Ovary (tissue), 9 donors: ENCODE data around the gene GPHN. TPM values are rescaled to one million over a fixed set of nuclear protein-coding genes. Genes with fewer than 3 reads are reported as not detected.

Source experiments
- DNase-seq, 5 donors: peaks; one replicate each; pipeline ENCODE4 v3.0.0-alpha.2; 2019 to 2020
- H3K27ac ChIP-seq, 2 donors: fragments of 200-600 bp; one replicate each; pipeline versions ENCODE4 v1.5.1 to v1.8.0; 2019 to 2022
- H3K27me3 ChIP-seq: fragments of 200-600 bp; one replicate; pipeline ENCODE4 v1.8.0; 2022
- H3K36me3 ChIP-seq: fragments of 200-600 bp; sonication (generic); one replicate; pipeline ENCODE4 v1.5.1; 2019
- H3K4me1 ChIP-seq: one replicate; pipeline ENCODE4 v1.8.1; 2013; ENCODE audit warnings: mild to moderate bottlenecking, moderate library complexity; ENCODE audit not compliant: insufficient read depth
- H3K4me3 ChIP-seq: fragments of 200-600 bp; sonication (generic); one replicate; pipeline ENCODE4 v1.5.1; 2017
- H3K9me3 ChIP-seq, 2 donors: fragments of 200-600 bp in 1 of 2; sonication (generic) in 1 of 2; one replicate each; pipeline versions ENCODE4 v1.5.1 to v1.8.1; 2013 to 2019; ENCODE audit warnings: mild to moderate bottlenecking in 1 of 2, moderate library complexity in 1 of 2
- EP300 ChIP-seq: sonication (generic); formaldehyde crosslinking; IDR thresholded peaks from one replicate; pipeline ENCODE4 v1.6.1; 2017; ENCODE audit warnings: antibody characterized with exemption
- POLR2A ChIP-seq: fragments of 450-650 bp; IDR thresholded peaks from one replicate; pipeline ENCODE4 v1.6.1; 2017; ENCODE audit warnings: antibody characterized with exemption, mild to moderate bottlenecking, moderate library complexity
- WGBS, 3 donors: extraction: QIAGEN DNeasy Blood & Tissue Kit in 1 of 3; methylation state at CpG; one replicate each; pipeline versions ENCODE4 v1.1.5 to v1.1.7; 2013 to 2017; 5-methylcytosine and 5-hydroxymethylcytosine counted together
- intact Hi-C, 4 donors: fragments of 100-400 bp; cut with DNase I; formaldehyde crosslinking; loops; one replicate each; pipeline versions ENCODE4 v1.11.0 to v1.15.1; 2022 to 2023
- polyA plus RNA-seq, 2 donors: library from polyadenylated mRNA; stranded (reverse); fragments of 200-250 nt in 1 of 2; fragments of 350-450 nt in 1 of 2; fragmentation: Illumina TruSeq in 1 of 2; extraction: RNeasy Lipid Tissue Mini Kit (QIAGEN cat#74804) in 1 of 2; gene quantifications; one replicate each; pipeline ENCODE4 v1.2.3, GENCODE V29; 2013 to 2014
- total RNA-seq, 7 donors: library from RNA; depleted of rRNA in 2 of 7; stranded (reverse); fragments of >200 nt in 2 of 7; fragmentation: NEBNext Ultra II Directional in 3 of 7; extraction: Animal tissue kit (Norgen Biotek cat#: 25700) in 3 of 7; gene quantifications; one replicate each; pipeline versions ENCODE4 v1.1.0 to v1.2.4, GENCODE V29; 2016 to 2023
- TF ChIP-seq, protein P1 (sequence below), 3 donors: fragments of 450-650 bp in 2 of 3; fragments of 200-600 bp in 1 of 3; IDR thresholded peaks; one replicate each; pipeline versions ENCODE4 v1.5.1 to v1.8.0; 2016 to 2022; ENCODE audit warnings: antibody characterized with exemption in 3 of 3, mild to moderate bottlenecking in 1 of 3
- donor health status: DM: no; HTN: no; CAD: no; lungs with moderate emphysema.
- donor health status: DM: no; HTN: no; CAD: no.
- donor health status: Bipolar disorder and iron deficiency.
- donor health status: DM: yes; HTN: yes; CAD: no.
- donor health status: DM: no; HTN: no; CAD: no.
- donor health status: DM: yes; HTN: yes; CAD: no.

The GPHN gene
- total and polyA plus RNA-seq, 9 donors = 8.3 to 44.9 (median 20.3) TPM

GRCh38 chr14:66815687-66816086 lies 307.7 kb downstream of the GPHN start:
- no peaks in the 10 kb centered on the region for H3K36me3 ChIP-seq
- H3K4me3 ChIP-seq = no peak overlapping the region
- 98 to 100% (median 99%) methylated on average over 2 of the region's 2 CpGs for WGBS, 3 donors
- H3K27me3 ChIP-seq = no peaks in the 10 kb centered on the region
- intact Hi-C loops = no loop called here
- DNase-seq = no peak
- no peak overlapping the region for H3K27ac ChIP-seq
- no peaks in the 10 kb centered on the region for H3K4me1 ChIP-seq
- TF ChIP-seq POLR2A = no peak
- TF ChIP-seq, protein P1, sequence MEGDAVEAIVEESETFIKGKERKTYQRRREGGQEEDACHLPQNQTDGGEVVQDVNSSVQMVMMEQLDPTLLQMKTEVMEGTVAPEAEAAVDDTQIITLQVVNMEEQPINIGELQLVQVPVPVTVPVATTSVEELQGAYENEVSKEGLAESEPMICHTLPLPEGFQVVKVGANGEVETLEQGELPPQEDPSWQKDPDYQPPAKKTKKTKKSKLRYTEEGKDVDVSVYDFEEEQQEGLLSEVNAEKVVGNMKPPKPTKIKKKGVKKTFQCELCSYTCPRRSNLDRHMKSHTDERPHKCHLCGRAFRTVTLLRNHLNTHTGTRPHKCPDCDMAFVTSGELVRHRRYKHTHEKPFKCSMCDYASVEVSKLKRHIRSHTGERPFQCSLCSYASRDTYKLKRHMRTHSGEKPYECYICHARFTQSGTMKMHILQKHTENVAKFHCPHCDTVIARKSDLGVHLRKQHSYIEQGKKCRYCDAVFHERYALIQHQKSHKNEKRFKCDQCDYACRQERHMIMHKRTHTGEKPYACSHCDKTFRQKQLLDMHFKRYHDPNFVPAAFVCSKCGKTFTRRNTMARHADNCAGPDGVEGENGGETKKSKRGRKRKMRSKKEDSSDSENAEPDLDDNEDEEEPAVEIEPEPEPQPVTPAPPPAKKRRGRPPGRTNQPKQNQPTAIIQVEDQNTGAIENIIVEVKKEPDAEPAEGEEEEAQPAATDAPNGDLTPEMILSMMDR (IDR thresholded peaks at IDR 0.05) = no peak
- no peak for TF ChIP-seq EP300
- H3K9me3 ChIP-seq = peaks cover 0 to 7% of the 10 kb centered on the region in 2 donors

DNA sequence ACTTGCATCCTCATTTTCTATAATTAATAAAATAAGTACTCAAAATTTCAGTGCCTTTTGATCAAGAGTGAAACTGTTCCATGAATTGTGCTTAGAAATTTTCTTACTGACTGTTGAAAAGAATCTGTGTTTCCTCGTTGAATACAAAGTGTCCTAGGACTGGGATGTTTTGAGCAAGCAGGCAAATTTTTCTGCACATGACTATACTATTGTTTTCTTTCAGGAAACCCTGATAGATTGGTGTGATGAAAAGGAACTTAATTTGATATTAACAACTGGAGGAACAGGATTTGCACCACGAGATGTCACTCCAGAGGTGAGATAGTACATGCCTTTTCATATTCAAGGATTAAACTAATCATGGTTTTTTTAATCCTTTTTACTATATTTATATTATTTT lies 316.3 kb downstream of the GPHN start:
- Histone ChIP-seq H3K36me3 (no peaks in the 10 kb centered on the region), H3K4me1 (no peaks in the 10 kb centered on the region), H3K27me3 (no peaks in the 10 kb centered on the region), H3K27ac (no peak overlapping the region), H3K9me3 (no peaks in the 10 kb centered on the region), H3K4me3 (no peak overlapping the region)
- WGBS, 3 donors = 38 to 54% (median 39%) methylated on average over 2 of the region's 2 CpGs
- intact Hi-C loops = no loop called here
- DNase-seq = no peak
- TF ChIP-seq POLR2A (no peak), EP300 (no peak)
- TF ChIP-seq, protein P1 (IDR thresholded peaks at IDR 0.05) = no peak

DNA sequence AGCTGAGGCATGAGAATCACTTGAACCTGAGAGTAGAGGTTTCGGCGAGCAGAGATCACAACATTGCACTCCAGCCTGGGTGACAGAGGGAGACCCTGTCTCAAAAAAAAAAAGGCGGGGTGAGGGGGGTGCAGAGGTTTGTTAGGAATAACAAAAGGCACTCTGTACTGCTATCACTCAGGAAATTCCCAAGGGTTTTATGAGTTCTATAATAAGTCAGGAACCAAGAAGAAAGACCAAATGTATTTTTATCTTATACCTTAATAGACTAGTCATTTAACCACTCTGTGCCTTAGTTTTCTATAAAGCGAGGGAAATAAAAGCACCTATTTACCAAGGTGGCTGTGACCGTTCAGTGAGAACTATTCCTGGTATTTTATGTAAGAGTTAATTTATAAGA lies 319.2 kb downstream of the GPHN start:
- intact Hi-C loops = no loop called here

GRCh38 chr14:66831173-66831572 lies 323.2 kb downstream of the GPHN start:
- no peaks in the 10 kb centered on the region for H3K9me3 ChIP-seq
- H3K36me3 ChIP-seq = no peaks in the 10 kb centered on the region
- TF ChIP-seq POLR2A (no peak), EP300 (no peak)
- TF ChIP-seq, protein P1 (IDR thresholded peaks at IDR 0.05) = no peak
- no peak overlapping the region for H3K27ac ChIP-seq
- DNase-seq = no peak
- no peaks in the 10 kb centered on the region for H3K4me1 ChIP-seq
- intact Hi-C loops = no loop called here
- H3K27me3 ChIP-seq = no peaks in the 10 kb centered on the region
- no peak overlapping the region for H3K4me3 ChIP-seq
- 97 to 99% (median 98%) methylated on average over 1 of the region's 1 CpG for WGBS, 3 donors

More for the DNA sequence above, 319.2 kb downstream of the GPHN start:
- no peak overlapping the region for H3K27ac ChIP-seq
- 96 to 98% (median 98%) methylated on average over 5 of the region's 5 CpGs for WGBS, 3 donors
- H3K9me3 ChIP-seq = no peaks in the 10 kb centered on the region
- no peaks in the 10 kb centered on the region for H3K27me3 ChIP-seq
- TF ChIP-seq EP300 = no peak
- no peak for TF ChIP-seq POLR2A
- TF ChIP-seq, protein P1 (IDR thresholded peaks at IDR 0.05) = no peak
- no peaks in the 10 kb centered on the region for H3K36me3 ChIP-seq
- H3K4me3 ChIP-seq = no peak overlapping the region
- H3K4me1 ChIP-seq = no peaks in the 10 kb centered on the region
- no peak for DNase-seq
